SU-DHL-6 (cell line): ENCODE results near the gene PRR18.

Source experiments
- H2AFZ ChIP-seq: fragments of 200-600 bp; sonication (generic); 2 replicates; pipeline ENCODE4 v1.6.1; 2014; ENCODE audit warnings: low read depth, mild to moderate bottlenecking, moderate library complexity, mixed read lengths, antibody characterized with exemption, low read length; ENCODE audit not compliant: severe bottlenecking
- H3F3A ChIP-seq: fragments of 200-600 bp; shearing (Covaris generic); 2 replicates; pipeline ENCODE4 v1.6.0; 2016; ENCODE audit warnings: antibody characterized with exemption, mild to moderate bottlenecking; ENCODE audit not compliant: insufficient read depth
- H3K27ac ChIP-seq: fragments of 200-600 bp; sonication (generic); 2 replicates; pipeline ENCODE4 v1.5.1; 2016; ENCODE audit warnings: low read depth, mild to moderate bottlenecking, low read length, moderate library complexity, mixed read lengths
- H3K27me3 ChIP-seq: fragments of 200-600 bp; sonication (generic), shearing (Covaris generic); 2 replicates; pipeline ENCODE4 v1.6.0; 2014; ENCODE audit warnings: mild to moderate bottlenecking, low read length
- H3K36me3 ChIP-seq: fragments of 200-600 bp; sonication (generic); 2 replicates; pipeline ENCODE4 v1.6.1; 2014; ENCODE audit warnings: mild to moderate bottlenecking, low read length, mixed read lengths
- H3K4me2 ChIP-seq: fragments of 300-600, 200-600 bp; shearing (Covaris generic), sonication (generic); 2 replicates; pipeline ENCODE4 v1.6.0; 2014; ENCODE audit warnings: low read length, low read depth, mild to moderate bottlenecking; ENCODE audit not compliant: poor library complexity, severe bottlenecking
- H3K4me3 ChIP-seq: fragments of 200-600 bp; sonication (generic); 2 replicates; pipeline ENCODE4 v1.5.1; 2014; ENCODE audit warnings: antibody characterized with exemption, low read length, mild to moderate bottlenecking, mixed read lengths; ENCODE audit not compliant: insufficient read depth, poor library complexity, severe bottlenecking
- H3K79me2 ChIP-seq: fragments of 200-600 bp; sonication (generic); 2 replicates; pipeline ENCODE4 v1.6.1; 2014; ENCODE audit warnings: mild to moderate bottlenecking, low read length, moderate library complexity; ENCODE audit not compliant: insufficient read depth
- H3K9ac ChIP-seq: fragments of 200-600 bp; sonication (generic); 2 replicates; pipeline ENCODE4 v1.7.0; 2014; ENCODE audit warnings: mild to moderate bottlenecking, low read length
- H3K9me2 ChIP-seq: fragments of 200-600 bp; sonication (generic); replicated peaks from 2 replicates; pipeline ENCODE4 v1.6.1; 2014; ENCODE audit warnings: low read length; ENCODE audit not compliant: insufficient read depth
- H3K9me3 ChIP-seq: fragments of 200-600 bp; sonication (generic); 2 replicates; pipeline ENCODE4 v1.6.1; 2014; ENCODE audit warnings: low read length, mixed read lengths; ENCODE audit not compliant: insufficient read depth
- H4K20me1 ChIP-seq: fragments of 200-600 bp; sonication (generic); 2 replicates; pipeline ENCODE4 v1.6.1; 2014; ENCODE audit warnings: low read depth, mild to moderate bottlenecking, antibody characterized with exemption, low read length, moderate library complexity, mixed read lengths
- EZH2phosphoT487 ChIP-seq: fragments of 200-600 bp; sonication (generic), shearing (Covaris generic); conservative IDR thresholded peaks from 2 replicates; pipeline ENCODE4 v1.6.1; 2018; ENCODE audit warnings: mild to moderate bottlenecking, antibody characterized with exemption, low read length, moderate library complexity, mixed read lengths
- TF ChIP-seq, protein P1 (sequence below): fragments of 200-600 bp; sonication (generic); IDR thresholded peaks from one replicate; pipeline ENCODE4 v1.5.1; 2017; ENCODE audit warnings: antibody characterized with exemption, mild to moderate bottlenecking, low read length, moderate library complexity; ENCODE audit not compliant: insufficient read depth, poor library complexity, severe bottlenecking

PRR18 gene

DNA sequence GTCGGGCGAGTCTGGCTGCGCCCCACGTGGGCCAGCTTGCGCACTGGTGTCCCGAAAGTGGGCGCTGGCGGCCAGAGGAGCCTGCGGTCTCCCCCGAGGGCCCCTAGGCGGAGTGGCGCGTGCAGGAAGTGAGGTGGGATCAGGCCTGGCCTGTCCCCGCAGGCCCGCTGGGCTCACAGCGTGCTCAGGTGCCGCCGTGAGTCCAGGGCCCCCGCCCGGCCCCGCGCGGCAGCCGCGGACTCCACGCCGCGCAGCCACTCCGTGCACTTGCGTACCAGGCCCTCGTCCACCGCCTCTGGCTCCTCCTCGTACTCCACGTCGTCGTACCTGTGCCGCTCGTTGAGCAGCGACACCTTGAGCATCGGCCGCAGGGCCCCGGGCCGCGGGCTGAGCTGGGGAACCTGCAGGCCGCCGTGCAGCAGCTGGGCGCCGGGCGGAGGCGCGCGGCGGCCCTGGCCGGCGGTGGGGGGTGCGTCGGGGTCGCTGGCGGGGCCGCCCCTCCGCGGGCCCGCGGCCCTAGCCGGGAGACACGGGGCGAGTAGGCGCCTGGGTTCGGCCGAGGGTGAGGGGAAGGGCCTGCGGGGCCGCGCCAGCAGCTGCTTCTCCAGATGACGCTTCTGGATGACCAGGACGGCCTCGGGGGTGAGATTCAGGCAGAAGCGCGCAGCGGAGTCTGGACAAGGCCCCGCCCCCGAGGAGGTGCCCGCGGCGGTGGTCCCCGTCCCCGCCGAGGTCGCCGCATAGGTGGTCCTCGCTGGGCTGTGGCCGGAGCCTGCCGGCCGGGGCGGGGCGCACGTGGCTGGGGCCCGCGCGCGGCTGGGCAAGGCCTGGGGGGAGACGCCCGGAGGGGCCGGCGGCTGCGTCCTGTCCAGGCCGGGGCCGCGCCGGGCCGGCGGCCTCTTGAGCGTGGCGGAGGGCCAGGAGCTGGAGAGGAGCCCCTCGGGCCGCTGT lies 835 bp downstream of the PRR18 start:
- Histone ChIP-seq H3K4me3 (no peak overlapping the region), H3K9me2 (no peaks in the 10 kb centered on the region), H3K9me3 (no peaks in the 10 kb centered on the region), H3K4me2 (no peak overlapping the region), H3K27me3 (no peaks in the 10 kb centered on the region), H3K27ac (no peak overlapping the region), H4K20me1 (no peaks in the 10 kb centered on the region), H3K36me3 (no peaks in the 10 kb centered on the region), H3K9ac (no peak overlapping the region), H3K79me2 (no peaks in the 10 kb centered on the region), H3F3A (no peaks in the 10 kb centered on the region), H2AFZ (no peak overlapping the region)
- TF ChIP-seq, protein P1, sequence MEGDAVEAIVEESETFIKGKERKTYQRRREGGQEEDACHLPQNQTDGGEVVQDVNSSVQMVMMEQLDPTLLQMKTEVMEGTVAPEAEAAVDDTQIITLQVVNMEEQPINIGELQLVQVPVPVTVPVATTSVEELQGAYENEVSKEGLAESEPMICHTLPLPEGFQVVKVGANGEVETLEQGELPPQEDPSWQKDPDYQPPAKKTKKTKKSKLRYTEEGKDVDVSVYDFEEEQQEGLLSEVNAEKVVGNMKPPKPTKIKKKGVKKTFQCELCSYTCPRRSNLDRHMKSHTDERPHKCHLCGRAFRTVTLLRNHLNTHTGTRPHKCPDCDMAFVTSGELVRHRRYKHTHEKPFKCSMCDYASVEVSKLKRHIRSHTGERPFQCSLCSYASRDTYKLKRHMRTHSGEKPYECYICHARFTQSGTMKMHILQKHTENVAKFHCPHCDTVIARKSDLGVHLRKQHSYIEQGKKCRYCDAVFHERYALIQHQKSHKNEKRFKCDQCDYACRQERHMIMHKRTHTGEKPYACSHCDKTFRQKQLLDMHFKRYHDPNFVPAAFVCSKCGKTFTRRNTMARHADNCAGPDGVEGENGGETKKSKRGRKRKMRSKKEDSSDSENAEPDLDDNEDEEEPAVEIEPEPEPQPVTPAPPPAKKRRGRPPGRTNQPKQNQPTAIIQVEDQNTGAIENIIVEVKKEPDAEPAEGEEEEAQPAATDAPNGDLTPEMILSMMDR: no peak
- no peak for TF ChIP-seq EZH2phosphoT487

DNA sequence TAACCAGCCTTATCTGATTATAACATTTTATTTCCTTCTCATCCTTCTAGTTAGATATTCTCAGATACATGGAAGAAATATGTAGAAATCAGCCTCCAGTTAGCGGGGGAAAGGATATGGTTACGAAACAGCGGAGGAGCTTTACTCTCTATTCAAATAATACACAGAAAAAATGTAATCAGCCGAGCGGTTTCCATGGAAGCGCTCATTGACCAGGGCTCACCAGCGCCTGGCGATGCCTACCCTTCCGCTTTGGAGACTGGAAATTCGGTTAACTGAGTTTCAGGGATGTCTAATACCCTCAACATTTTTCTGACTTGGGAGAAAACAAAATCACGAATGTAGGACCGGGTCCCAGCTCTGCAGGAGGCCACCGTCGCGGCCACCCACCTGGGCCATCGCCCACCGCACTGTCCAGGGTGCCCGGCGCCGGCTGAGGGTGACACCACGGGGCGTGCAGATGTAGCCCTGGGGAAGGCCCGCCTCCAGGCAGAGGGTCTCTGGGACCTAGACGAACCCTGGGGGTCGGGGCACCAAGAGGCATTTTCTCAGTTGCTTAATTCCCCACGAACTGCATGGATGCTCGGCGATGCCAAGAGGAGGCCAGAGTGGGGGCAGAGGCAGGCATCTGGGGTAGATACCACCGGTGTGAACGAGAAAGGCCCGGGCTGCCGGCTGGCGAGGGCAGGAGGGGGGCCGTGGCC lies 1.7 kb downstream of the PRR18 start:
- H4K20me1 ChIP-seq: no peaks in the 10 kb centered on the region
- no peak overlapping the region for H3K9ac ChIP-seq
- no peaks in the 10 kb centered on the region for H3K27me3 ChIP-seq
- H3K36me3 ChIP-seq: no peaks in the 10 kb centered on the region
- no peaks in the 10 kb centered on the region for H3K9me3 ChIP-seq
- H3K4me3 ChIP-seq: no peak overlapping the region
- H2AFZ ChIP-seq: no peak overlapping the region
- no peaks in the 10 kb centered on the region for H3F3A ChIP-seq
- no peaks in the 10 kb centered on the region for H3K79me2 ChIP-seq
- H3K9me2 ChIP-seq: no peaks in the 10 kb centered on the region
- H3K27ac ChIP-seq: no peak overlapping the region
- TF ChIP-seq, protein P1: no peak
- TF ChIP-seq EZH2phosphoT487: no peak
- no peak overlapping the region for H3K4me2 ChIP-seq

DNA sequence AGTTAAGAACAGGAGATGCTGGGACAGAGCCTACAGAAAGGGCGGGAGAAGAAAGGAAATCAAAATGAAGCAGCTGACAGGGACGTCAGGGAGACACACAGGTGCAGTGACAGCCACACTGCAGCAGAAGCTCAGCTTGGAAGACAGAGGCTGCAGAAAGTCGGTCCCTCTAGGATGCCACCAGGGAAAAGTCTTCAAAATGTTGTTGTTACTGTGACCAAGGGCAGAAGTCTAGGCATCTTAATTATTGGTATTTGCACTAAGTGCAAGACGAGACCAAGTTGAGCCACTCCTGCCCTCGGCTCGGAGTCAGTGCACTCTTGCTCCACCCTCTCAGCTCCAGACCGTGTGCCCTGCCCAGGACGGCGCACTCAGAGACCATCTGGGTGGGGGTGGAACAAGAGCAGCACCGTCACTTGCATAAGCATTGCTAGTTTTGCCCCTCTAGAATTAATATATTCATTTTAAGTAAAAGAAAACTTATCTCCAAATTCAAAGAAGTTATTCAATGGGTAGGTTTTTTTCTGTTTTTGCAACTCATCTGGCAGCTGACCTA lies 2.6 kb downstream of the PRR18 start:
- H4K20me1 ChIP-seq: no peaks in the 10 kb centered on the region
- H3K4me2 ChIP-seq: no peak overlapping the region
- no peaks in the 10 kb centered on the region for H3K36me3 ChIP-seq
- H3K4me3 ChIP-seq: no peak overlapping the region
- no peaks in the 10 kb centered on the region for H3F3A ChIP-seq
- no peak overlapping the region for H3K9ac ChIP-seq
- H3K27ac ChIP-seq: no peak overlapping the region
- TF ChIP-seq, protein P1: no peak
- no peak for TF ChIP-seq EZH2phosphoT487
- no peaks in the 10 kb centered on the region for H3K27me3 ChIP-seq
- H2AFZ ChIP-seq: no peak overlapping the region
- no peaks in the 10 kb centered on the region for H3K9me3 ChIP-seq
- no peaks in the 10 kb centered on the region for H3K79me2 ChIP-seq
- no peaks in the 10 kb centered on the region for H3K9me2 ChIP-seq
